GM19395 (cell line): ENCODE measurements around the gene KIAA0825.

Experiments
- ATAC-seq: cut with Tn5 transposase; IDR thresholded peaks from one replicate; pipeline ENCODE4 v1.9.1; 2021; ENCODE audit warnings: mild to moderate bottlenecking, moderate library complexity; ENCODE audit not compliant: unreplicated experiment

KIAA0825 gene, protein sequence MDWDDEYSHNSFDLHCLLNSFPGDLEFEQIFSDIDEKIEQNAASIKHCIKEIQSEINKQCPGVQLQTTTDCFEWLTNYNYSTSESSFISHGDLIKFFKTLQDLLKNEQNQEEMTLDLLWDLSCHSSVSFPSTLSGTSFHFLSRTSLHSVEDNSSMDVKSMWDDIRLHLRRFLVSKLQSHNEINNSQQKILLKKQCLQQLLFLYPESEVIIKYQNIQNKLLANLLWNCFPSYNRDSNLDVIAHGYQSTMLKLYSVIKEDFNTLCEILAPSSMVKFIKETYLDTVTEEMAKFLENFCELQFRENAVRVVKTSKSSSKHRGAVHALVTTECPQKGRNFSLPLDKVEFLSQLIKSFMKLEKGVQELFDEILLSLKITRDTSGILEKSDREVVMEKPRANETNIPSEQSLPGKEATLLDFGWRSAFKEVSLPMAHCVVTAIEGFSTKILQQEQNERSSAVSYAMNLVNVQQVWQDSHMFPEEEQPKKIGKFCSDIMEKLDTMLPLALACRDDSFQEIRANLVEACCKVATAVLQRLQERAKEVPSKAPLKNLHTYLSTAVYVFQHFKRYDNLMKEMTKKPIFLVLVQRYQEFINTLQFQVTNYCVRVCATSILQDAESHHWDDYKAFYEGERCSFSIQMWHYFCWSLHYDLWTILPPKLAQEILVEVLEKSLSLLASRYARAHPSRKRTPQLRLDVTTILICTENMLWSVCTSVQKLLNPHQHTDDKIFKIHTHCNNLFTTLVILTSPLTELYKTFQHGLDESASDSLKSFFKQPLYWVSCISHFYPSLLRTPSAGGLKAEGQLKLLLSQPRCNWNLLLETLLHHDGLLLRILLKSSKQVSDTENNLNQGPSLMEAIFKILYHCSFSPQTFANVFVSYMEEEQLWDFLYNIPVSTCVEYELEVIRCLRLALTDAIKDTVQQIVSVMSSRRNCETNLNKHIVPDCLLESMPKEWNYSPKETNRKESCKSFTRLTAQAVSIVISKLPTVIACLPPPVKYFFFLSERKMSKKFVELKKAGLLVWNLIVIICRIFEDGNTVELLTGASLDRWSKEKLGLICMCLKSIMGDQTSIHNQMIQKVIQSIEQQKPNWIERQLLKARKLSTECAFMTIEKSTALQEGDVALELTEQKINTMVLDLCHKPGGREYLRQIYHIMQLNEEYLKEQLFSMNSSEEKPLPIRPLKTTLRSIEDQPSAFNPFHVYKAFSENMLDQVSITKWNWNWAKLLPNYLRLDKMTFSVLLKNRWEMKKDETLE (N-terminal part only)

DNA sequence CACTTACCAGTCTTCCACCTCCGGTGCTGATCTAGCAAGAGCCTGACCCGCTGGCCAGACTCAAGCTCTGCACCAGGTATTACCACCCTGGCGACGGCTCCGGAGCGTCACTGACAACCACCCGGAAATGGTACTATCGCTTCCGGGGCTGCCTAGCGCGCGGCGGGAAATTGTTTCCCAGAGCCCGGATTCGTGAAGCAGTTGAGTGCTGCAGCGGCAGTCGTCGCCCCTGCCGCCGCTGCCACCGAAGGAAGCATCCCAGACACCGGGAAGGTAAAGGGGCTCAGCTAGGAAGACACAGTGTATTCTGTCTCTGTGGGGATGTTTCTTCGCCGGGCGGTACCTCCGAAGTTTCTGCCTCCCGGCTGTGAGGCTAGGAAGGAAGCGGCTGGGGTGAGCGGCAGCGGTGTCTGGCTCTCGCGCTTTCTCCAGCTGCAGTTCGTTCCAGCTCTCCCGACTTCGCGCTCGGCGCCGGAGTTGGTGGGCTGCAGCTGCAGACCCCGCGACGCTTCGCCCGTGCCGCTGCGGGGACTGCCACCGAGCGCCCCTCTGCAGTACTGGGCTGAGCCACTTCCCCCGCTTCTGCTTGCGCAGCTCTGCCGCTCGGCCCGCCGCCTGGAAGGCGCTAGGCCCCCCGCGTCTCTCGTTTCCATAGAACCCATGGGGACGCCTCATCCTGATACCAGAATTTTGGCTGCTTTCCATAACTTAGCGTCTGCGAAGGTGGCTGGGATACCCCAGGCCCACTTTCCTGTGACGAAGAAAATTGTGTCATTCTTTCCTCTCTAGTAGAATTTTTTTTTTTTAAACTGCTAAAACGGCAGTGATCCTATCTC is at the start of gene KIAA0825, which contains the start of gene SLF1:
Gene KIAA0825, minus strand, starts transcription at position 112 of the 836 bp plus-strand sequence. CDS start 81,478 bp downstream, outside the sequence.
Gene SLF1, plus strand, starts transcription at position 177 of the 836 bp plus-strand sequence. CDS start 10,142 bp downstream, outside the sequence.
- ATAC-seq: peak; percentile 96

DNA sequence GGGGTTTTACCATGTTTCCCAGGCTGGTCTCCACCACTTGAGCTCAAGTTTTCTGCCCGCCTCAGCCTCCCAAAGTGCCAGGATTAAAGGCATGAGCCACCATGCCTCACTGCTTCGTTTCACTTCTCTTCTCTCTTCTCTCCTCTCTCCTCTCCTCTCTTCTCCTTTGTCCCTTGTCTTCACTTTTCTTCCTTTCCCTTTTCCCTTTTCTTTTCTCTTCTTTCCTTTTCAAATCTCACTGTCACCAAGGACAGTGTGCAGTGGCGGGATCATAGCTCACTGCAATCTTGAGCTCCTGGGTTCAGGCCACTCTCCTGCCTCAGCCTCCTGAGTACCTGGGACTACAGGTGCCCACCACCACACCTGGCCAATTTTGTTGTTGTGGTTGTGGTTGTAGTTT is 49.5 kb upstream of the KIAA0825 start:
- ATAC-seq: no peak

DNA sequence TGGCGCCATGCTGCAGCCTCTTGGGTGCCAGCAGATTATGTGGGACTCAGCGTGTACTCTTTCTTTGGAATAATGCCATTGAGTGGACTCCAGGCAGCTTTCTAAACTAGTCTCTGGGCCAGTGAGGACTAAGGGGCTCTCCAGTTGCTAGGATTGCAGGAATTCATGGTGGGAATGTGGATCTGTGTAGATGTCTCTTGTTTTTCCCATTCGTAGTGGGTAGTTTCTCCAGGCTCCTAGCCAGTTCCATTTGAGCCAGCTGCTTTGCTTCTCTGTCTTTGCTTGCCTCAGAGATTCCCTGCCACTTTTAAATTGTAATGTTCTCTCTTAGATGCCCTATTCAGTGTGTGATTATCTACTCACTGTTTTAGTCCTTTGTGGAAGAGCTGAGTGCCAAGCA is 42.7 kb upstream of the KIAA0825 start:
- no peak for ATAC-seq

DNA sequence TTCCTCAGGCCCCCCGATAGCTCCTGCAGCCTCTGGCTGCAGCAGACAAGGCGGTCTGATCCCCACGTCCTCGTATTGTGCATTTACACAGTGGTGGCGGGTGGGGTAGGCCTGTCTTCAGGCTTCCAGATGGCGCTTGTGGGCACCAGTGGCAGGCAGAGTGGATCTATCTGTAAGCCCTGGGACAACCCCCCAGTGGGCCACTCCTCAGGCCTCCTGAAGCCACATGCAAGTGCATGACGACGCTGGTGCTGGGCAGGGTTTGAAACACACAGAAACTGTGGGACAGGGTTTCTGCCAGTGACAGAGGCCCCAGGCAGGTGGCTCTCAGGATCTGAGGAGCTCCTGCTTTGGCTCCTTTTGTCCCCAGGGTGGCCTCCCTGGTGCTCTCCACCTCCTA is 42.1 kb upstream of the KIAA0825 start:
- ATAC-seq: no peak

DNA sequence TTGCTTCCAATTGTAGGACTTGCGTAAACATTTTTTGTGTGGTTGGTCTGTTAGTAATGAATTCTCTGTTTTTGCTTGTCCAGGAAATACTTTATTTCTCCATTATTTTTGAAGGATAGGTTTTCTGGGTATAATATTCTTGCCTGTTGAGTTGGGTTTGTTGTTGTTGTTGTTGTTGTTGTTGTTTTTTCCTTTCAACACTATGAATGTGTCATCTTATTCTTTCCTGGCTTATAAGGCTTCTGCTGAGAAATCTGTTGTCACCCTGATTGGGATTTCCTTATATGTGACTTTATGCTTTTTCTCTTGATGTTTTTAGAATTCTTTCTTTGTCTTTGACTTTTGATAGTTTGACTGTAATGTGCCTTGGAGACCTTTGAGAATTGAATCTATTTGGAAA is 39.9 kb upstream of the KIAA0825 start:
- no peak for ATAC-seq

DNA sequence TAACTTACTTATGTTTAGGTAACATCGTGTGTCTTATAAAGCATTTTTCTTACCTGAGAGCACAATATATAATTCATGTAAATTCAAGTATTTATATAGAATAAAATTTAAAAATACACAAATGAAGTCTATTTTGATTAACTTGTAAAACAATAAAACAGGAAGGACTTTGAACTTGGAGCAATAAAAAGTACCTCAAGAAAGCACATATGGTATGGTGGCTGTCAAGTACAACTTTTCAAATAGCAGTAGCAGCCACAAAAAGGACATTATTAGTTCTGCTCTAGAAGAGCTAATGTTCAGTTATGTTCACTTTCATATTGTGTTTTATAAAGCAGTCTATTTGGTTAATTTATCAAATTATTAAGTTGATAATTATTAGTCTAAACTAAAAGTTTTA is 31.5 kb upstream of the KIAA0825 start:
- ATAC-seq: no peak

DNA sequence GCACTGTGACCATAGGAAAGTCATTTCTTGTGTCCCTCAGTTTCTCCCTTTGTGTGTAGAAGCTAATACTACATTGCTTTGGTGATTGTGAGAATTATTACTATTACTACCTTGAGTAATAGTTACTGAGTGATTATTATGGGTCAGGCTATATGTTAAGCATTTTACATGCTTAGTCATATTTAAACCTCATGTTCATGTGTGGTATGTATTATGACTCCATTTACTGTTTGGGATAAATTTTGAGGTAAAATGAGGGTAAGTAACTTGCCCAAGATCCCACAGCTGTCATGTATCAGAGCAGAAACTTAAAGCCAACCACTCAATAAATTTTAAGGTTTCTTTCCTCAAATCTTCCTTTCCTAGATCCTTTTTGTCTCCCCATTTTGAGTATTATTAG is 28.4 kb upstream of the KIAA0825 start:
- no peak for ATAC-seq

DNA sequence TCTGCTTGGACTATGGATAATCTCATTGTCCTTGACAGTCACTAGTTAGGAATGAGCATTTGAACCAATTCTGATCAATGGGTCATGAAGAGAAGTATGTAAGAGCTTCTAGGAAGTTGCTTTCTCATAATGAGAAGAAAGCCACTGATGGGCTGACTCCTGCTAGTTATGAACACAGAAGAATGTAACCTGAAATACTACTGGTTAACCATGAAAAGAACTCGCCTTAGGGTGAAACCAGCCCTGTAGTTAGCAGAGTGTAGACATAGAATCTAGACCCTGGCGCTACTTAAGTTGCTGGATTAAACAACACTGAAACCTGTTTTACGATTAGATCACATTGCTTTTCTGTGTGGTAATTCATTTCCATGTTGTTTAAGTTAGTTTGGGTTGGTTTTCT is 26.6 kb upstream of the KIAA0825 start:
- no peak for ATAC-seq

DNA sequence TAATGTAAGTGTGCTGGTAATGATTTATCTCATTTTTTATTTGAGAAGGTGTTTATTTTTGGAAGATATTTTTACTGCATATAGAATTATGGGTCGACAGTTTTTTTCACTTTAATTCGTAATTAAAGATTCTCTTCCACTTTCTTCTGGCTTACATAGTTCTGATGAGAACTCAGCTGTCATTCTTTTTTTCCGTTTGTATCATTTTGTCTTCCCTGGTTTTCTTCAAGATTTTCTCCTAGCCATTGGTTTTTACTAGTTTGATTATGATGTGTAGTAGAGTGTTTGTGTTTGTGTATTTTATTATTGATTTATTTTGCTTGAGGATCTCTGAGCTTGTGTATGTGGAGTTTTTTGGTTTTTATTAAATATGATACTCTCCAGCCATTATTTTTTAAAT is 21.8 kb upstream of the KIAA0825 start:
- ATAC-seq: no peak

DNA sequence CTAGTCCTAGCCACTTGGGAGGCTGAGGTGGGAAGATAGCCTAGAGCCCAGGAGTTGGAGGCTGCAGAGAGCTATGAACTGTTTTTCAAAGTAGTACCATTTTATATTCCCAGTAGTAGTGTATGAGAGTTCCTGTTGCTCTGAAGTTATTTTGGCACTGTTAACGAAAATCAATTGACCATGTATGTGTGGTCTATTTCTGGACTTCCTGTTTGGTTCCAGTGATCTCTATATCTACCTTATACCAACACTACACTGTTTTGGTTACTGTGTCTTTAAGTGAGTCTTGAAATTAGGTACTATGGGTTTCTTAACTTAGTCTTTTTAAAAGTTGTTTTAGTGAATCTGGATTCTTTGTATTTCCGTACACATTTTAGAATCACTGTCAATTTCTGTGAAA is 13.6 kb upstream of the KIAA0825 start:
- ATAC-seq: peak; percentile 99

DNA sequence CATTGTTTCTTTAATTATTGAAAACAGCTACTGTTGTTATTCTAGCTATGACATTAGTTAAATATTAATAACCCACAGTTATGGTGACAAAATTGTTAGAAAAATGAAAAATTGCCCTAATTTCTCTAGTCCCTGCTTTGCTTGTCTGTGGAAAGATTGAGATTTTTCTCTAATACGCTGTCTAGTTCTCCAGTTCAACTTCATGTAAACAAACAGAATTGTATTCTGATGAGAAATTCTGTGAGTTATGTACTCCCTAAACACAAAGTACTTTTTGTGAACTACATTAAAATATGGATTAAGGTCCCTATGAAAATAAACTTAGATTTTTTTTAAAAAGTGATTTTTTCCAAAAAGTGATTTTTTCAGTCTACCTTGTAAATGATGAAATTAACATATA is 8.8 kb upstream of the KIAA0825 start:
- no peak for ATAC-seq

DNA sequence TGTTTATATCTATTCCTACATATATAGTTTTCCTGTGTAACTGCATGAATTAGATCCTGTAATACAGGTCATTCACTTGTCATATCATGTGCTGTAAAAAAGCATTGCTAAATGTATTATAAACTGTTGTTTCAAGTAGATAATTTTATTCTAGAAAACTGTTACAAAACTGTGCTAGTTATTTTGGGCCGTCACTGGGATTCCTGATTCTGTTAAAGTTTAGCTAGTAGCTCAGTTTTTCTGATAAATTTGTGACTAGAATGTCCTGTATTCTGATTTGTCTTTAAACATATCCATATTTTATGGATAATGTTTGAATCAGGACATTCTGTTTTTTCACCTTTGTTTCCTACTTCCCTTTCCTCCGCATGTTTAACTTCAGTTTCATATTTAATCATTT is 5.5 kb upstream of the KIAA0825 start:
- no peak for ATAC-seq

DNA sequence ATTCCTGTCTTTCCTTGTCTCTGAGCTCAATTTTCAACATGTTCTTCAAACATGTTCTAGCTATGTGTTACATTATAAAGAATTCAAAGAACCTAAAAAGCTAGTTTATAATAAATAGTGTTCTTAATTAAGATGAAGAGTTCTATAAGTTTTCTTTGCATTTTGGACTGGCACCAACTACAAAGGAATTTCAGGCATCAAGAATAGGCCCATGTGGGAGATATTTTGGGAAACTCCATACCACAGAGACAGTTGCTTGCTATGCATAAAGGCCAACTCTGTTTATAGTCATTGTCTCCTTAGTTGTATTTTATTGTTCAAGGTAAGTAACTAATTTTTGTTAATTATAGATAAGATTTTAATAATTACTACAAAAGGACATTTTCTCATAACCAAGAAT is 4.6 kb upstream of the KIAA0825 start:
- no peak for ATAC-seq

DNA sequence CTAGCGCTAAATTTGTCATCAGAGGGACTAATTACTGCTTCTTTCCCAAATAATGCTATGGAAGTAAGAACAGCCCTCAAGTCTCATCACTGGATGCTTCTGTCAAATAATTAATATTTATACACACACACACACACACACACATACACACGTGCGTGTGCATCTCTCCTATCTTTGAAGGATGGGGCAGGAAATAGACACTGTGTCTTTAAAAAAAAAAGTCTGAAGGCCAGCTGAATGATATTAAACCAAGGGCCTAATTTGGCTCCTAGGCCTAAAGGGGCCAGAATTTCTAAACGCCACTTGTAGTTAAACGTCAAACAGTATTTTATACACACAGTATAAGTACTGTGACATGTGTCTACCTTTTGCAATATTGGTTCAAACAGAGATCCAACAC is 3.4 kb upstream of the KIAA0825 start:
- ATAC-seq: no peak

DNA sequence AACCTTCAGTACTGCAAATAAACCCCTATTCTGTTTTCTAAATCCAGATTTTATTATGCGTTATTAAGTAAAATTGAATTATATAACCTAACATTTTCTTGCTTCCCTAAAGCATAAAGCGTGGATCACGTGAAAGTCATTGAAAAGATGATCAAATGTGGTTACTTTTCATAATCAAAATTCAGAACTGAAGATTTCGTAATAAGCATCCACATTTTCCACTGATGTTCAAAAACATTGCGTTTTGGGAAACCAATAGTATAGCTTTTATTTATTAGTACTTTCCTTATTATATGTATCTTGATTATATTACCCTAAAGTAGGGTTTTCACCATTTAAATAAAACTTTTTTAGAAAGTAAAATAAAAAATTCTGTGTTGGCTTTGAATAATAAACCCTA is 1.9 kb upstream of the KIAA0825 start:
- no peak for ATAC-seq

DNA sequence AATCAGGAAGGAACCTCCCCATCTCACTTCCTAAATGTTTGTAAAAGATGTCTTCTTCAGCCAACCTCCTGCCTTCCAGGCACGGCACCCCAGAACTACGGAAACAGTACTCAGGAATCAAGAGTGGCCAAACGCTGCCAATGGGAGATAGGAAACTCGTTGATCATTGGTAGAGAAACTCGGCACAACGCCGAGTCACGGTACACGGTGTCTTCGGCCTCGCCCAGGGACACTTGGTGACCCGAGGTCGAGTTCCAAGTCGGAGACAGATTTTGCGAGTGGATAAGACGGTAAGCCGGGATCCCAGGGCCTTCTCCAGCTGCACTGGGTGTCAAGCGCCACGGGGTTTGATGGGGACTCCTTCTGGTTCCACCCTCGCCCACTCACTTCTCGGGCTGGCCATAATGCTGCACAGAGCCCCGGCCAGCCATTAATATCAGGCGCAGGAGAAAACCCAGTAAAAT is 343 bp downstream of the KIAA0825 start:
- ATAC-seq: peak; percentile 39

DNA sequence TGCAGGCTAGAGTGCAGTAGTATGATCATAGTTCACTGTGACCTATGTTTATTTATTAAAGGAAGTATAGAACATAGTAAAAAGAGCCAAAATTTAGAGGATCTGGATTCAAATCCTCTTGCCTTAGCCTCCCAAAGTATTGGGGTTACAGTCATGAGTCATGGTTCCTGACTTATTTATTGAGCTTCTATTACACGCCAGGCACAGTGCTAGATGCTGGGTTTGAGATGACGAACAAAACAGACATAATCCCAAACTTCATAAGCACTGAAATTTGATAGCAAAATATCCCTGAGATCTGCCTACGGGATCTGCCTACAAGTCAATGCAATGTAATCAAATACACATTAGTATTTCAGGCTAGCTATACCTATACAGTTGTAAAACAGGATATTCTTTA is 2.5 kb downstream of the KIAA0825 start:
- no peak for ATAC-seq

DNA sequence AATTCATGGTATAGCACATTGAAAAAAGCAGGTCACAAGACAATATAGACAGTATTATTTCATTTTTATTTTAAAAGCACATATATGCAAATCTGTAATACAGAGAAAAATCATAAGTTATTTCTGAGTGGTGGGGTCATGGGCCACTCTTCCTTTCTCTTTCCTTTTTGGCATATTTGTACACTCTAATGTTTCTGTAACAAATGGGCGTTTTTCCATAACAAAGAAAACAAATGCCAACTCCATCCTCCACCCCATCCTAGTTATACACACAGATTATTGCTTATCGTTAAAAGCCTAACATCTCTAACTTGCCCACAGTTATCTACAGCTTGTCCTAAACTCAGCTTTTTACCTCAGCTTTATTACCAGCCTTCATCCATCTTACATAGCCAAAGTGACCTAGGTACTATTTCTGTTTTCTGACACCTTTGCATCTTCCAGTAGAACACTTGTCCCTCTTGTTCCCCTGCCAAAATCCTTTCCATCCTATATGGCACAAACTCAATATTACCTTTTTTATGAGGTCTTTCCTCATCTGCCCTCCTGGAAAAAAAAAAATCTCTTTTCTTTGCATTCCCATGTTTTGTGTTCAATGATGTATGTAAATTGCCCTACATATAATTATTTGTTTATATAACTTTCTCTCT is 4.1 kb downstream of the KIAA0825 start:
- ATAC-seq: no peak

DNA sequence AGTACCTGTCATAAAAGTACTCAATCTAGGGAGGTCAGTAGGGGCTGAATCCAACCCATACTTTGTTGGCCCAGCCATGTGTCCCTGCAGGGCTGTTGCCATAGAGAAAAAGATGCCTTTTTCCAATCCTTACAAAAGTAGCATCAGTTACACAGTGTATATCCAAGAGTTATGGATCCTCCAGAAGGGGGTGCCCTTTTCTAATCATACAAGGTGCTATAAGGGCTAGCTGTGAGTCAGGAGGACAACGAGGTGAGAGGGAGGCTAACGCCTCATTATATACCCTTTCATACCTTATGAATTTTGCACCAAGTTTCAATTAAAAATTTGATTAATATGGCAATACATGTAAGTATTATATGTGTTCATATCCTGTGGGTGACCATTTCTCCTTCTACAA is 4.8 kb downstream of the KIAA0825 start:
- no peak for ATAC-seq
